ENCODE data around the gene PHF11. TPM values are rescaled to one million over a fixed set of nuclear protein-coding genes. Genes with fewer than 3 reads are reported as not detected.

Gene PHF11
- total RNA-seq: 35.9 and 38.5 TPM in 2 replicates

GRCh38 chr13:49495783-49496762, at the start of gene PHF11:
TSS of gene PHF11 (plus strand) at chr13:49495953. CDS start at chr13:49496002, 49 bp downstream.

Other genes starting within 250 kb of the PHF11 start
- gene CDADC1, start 248.0 kb upstream of the PHF11 start, total RNA-seq: 5.9 and 6.3 TPM in 2 replicates
- 29.9 and 32.6 TPM in 2 replicates for gene CAB39L, start 51.9 kb upstream of the PHF11 start, total RNA-seq
- gene SETDB2, start 51.7 kb upstream of the PHF11 start, total RNA-seq: 25.3 and 29.0 TPM in 2 replicates
- 20.0 and 20.9 TPM in 2 replicates for gene RCBTB1, start 89.6 kb downstream of the PHF11 start, total RNA-seq
- gene ARL11, start 132.6 kb downstream of the PHF11 start, total RNA-seq: not detected in 2 replicates
- 80.5 and 100.0 TPM in 2 replicates for gene EBPL, start 195.5 kb downstream of the PHF11 start, total RNA-seq

All from articular chondrocyte of knee joint (primary cell).